WI38 (cell line): ENCODE results near the gene LUC7L2.
A peak's percentile ranks its signal among the peaks of the same experiment; 100 is the strongest.

Source experiments
- H3K4me3 ChIP-seq: 2 replicates; pipeline ENCODE4 v1.5.1; 2011; ENCODE audit warnings: low read depth, mild to moderate bottlenecking, control low read depth, low read length
- CTCF ChIP-seq: IDR thresholded peaks from 2 replicates; pipeline ENCODE4 v1.5.1; 2012; ENCODE audit warnings: low read depth, mild to moderate bottlenecking, control low read depth, low read length

LUC7L2 gene

GRCh38 chr7:139358541-139359365 is 941 bp upstream of the LUC7L2 start:
- no peak for TF ChIP-seq CTCF
- H3K4me3 ChIP-seq = peak overlapping the region; percentile 76

GRCh38 chr7:139360210-139360947 is 685 bp downstream of the LUC7L2 start:
- H3K4me3 ChIP-seq = peak overlapping the region; percentile 76
- TF ChIP-seq CTCF = no peak

GRCh38 chr7:139360948-139361307 is 1.2 kb downstream of the LUC7L2 start:
- peak overlapping the region; percentile 76 for H3K4me3 ChIP-seq
- TF ChIP-seq CTCF = no peak

GRCh38 chr7:139361523-139361922 is 1.8 kb downstream of the LUC7L2 start:
- no peak for TF ChIP-seq CTCF
- H3K4me3 ChIP-seq = peak overlapping the region; percentile 76

- H3K4me3 ChIP-seq = no peak overlapping the region
- TF ChIP-seq CTCF = no peak
Measured at GRCh38 chr7:139362302-139362701, 2.6 kb downstream of the LUC7L2 start.

DNA sequence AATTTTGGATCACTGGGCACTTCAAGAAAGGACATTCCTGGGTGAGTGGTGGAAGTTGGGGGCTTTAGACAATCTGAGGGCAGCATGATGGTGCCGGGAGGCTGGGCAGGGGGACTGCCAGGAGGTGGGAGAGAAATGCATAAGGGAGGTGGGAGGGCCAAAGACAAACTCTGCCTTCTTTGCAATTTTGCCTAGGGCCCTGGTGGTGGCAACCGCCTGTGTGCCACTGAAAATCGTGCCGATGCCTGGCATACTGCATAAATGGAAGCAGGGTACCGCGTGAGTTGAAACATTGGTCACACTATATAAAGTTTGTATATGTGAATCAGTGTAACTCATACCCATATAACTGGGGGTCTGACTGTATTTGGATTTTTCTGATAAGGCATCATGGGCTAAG is 3.3 kb downstream of the LUC7L2 start:
- no peak for TF ChIP-seq CTCF
- no peak overlapping the region for H3K4me3 ChIP-seq

DNA sequence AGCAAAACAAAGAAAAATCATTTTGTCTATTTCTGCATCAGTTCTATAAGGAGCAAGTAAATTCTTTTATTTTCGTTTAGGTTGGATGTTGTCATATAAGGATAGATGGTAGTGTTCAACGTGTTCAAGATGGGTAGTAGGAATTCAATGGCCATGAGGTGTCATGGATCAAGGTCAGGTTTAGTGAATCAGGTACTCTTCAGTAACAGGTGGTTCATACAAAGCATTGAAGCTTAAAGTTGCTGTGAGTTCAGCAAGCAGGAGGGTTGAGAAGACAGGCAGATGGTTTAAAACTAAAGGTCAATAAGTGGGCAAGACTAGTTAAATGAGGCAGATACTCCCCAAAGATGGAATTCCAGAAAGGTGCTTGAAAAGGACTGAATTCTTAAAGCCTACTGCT is 5.6 kb downstream of the LUC7L2 start:
- TF ChIP-seq CTCF = no peak
- no peak overlapping the region for H3K4me3 ChIP-seq
